Renal cortical epithelial cell (primary cell): ENCODE results near the gene CD72. TPM values are rescaled to one million over a fixed set of nuclear protein-coding genes. Genes with fewer than 3 reads are reported as not detected.
"Not testable (repeated sequence)": the region's sequence is repeated elsewhere in the genome, so short reads cannot be mapped to it uniquely, and the experiment has no call there.

Source experiments
- DNase-seq: peaks from one replicate; pipeline ENCODE4 v3.0.0-alpha.2; 2011; ENCODE audit warnings: low read depth
- total RNA-seq: library from RNA; depleted of rRNA; stranded (reverse); fragments of >200 nt; gene quantifications from 2 replicates; pipeline ENCODE4 v1.2.3, GENCODE V29; 2014

Gene CD72
- total RNA-seq, 1 donor from 2014 or later: 0.60 TPM

- no peak for DNase-seq
Measured at GRCh38 chr9:35649431-35650340, 31.5 kb upstream of the CD72 start.

GRCh38 chr9:35646533-35647265, 28.5 kb upstream of the CD72 start:
- DNase-seq: peak; percentile 67

- DNase-seq: peak; percentile 36
Measured at GRCh38 chr9:35646153-35646532, 27.9 kb upstream of the CD72 start.

- not testable (repeated sequence) for DNase-seq
Measured at GRCh38 chr9:35645736-35646135, 27.5 kb upstream of the CD72 start.

DNA sequence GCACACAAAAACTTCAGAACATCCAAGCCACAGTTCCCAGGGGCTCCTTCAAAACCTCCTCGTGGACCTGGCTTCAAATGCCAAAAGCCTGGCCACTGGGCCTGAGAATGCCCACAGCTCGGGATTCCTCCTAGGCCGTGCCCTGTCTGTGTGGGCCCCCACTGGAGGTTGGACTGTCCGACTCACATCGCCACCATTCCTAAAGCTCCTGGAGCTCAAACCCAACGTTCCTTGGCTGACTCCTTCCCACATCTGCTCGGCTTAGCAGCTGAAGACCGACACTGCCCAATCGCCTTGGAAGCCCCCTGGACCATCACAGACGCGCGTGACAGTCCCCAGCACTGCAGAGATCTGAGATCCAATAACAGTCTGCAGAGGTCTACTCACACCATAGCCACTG, 24.8 kb upstream of the CD72 start:
- no peak for DNase-seq

GRCh38 chr9:35641478-35641877, 23.3 kb upstream of the CD72 start:
- DNase-seq: not testable (repeated sequence)

DNA sequence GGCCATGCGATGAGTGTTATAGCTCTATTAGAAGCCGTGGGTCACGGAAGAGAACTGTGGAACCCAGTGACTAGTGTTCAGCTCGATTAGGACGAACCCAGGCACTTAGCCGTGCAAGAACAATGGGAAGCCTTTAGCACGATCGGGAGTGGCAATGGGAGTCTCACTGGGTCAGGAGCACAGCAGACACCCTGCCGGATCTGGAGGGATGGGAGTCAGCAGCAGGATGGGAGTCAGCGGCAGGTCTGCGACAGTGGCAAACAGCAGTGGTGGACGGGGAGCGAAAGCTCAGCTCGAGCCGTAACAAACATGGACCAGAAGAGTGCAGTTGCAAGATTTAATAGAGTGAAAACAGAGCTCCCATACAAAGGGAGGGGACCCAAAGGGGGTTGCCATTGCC, 22.2 kb upstream of the CD72 start:
- not testable (repeated sequence) for DNase-seq

GRCh38 chr9:35639631-35640030, 21.4 kb upstream of the CD72 start:
- DNase-seq: no peak

GRCh38 chr9:35639225-35639624, 21.0 kb upstream of the CD72 start:
- DNase-seq: not testable (repeated sequence)

- not testable (repeated sequence) for DNase-seq
Measured at GRCh38 chr9:35638751-35639150, 20.5 kb upstream of the CD72 start.

GRCh38 chr9:35637427-35637955, 19.3 kb upstream of the CD72 start:
- DNase-seq: not testable (repeated sequence)

DNA sequence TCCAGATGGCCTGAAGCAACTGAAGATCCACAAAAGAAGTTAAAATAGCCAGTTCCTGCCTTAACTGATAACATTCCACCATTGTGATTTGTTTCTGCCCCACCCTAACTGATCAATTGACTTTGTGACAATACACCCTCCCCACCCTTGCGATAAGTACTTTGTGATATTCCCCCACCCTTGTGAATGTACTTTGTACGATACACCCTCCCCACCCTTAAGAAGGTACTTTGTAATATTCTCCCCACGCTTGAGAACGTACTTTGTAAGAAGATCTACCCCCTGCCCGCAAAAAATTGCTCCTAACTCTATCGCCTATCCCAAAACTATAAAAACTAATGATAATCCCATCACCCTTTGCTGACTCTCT, 18.6 kb upstream of the CD72 start:
- not testable (repeated sequence) for DNase-seq

- DNase-seq: no peak
Measured at GRCh38 chr9:35636135-35636876, 18.1 kb upstream of the CD72 start.

- no peak for DNase-seq
Measured at GRCh38 chr9:35635730-35636129, 17.5 kb upstream of the CD72 start.

GRCh38 chr9:35629597-35629996, 11.4 kb upstream of the CD72 start:
- DNase-seq: no peak

DNA sequence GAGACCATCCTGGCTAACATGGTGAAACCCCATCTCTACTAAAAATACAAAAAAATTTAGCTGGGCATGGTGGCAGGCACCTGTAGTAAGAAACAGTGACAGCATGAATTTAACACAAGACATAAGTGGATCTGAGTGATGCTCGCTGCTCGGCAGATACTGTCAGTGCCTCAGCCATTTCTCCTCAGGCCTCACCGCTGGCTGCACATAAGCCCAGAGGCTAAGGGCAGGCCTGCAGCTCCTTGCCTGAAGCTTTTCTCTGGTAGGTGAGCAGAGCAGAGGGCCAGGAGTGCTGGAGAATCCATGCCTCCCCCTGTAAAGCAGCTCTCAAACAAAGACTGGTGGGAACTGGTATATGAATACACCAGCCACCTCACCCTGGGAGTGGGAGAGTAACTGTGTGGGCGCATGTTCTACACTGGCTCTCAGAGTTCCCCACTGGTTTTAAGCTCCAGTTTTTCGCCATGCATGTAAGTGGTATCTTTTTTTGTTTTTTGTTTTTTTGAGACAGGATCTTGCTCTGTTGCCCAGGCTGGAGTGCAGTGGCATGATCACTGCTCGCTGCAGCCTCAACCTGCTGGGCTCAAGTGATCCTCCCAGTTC, 10.3 kb upstream of the CD72 start:
- DNase-seq: no peak

GRCh38 chr9:35627575-35627974, 9.4 kb upstream of the CD72 start:
- no peak for DNase-seq

DNA sequence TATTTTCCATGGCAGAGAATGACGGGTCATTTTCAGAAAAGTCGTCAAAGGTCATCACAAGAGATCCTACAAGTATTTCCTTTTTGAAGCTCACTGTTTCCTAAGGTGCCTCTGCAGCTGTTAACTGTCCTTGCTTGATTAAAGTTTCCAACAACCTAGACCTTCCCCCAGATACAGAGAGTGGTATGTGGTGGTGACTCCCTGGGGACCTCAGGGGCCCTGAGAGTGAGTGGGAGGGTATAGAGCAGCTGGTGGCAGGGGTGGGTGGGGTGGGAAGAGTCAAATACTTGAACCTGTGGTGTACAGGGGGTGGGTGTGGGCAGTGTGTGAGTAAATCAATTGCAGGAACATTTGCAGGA, 1.6 kb upstream of the CD72 start:
- DNase-seq: no peak

- DNase-seq: no peak
Measured at GRCh38 chr9:35618854-35619799, 914 bp upstream of the CD72 start.

GRCh38 chr9:35617548-35617947, 665 bp downstream of the CD72 start:
- no peak for DNase-seq
